Spleen (tissue), 11 donors: ENCODE measurements around the gene PKM. TPM values are rescaled to one million over a fixed set of nuclear protein-coding genes. Genes with fewer than 3 reads are reported as not detected.

Experiments
- DNase-seq: peaks from one replicate; pipeline ENCODE4 v3.0.0-alpha.2; 2020
- H3K27ac ChIP-seq, 8 donors: fragments of 200-600 bp; sonication (generic) in 7 of 8; 1 replicate in 4 of 8; 2 replicates in 4 of 8; pipeline versions ENCODE4 v1.5.0 to v1.8.0; 2016 to 2021; ENCODE audit warnings: inconsistent platforms in 4 of 8, mild to moderate bottlenecking in 4 of 8, moderate library complexity in 1 of 8
- H3K27me3 ChIP-seq, 7 donors: fragments of 200-600 bp; sonication (generic) in 6 of 7; replicated peaks in 1 of 7; 1 replicate in 4 of 7; 2 replicates in 3 of 7; pipeline versions ENCODE4 v1.5.0 to v1.8.0; 2016 to 2021; ENCODE audit warnings: inconsistent platforms in 3 of 7, mild to moderate bottlenecking in 1 of 7
- H3K36me3 ChIP-seq, 6 donors: fragments of 200-600 bp; sonication (generic) in 5 of 6; 1 replicate in 4 of 6; 2 replicates in 2 of 6; pipeline versions ENCODE4 v1.5.0 to v1.8.0; 2016 to 2021; ENCODE audit warnings: inconsistent platforms in 2 of 6
- H3K4me1 ChIP-seq, 6 donors: fragments of 200-600 bp; sonication (generic) in 5 of 6; 1 replicate in 3 of 6; 2 replicates in 3 of 6; pipeline versions ENCODE4 v1.5.0 to v1.8.0; 2016 to 2021; ENCODE audit warnings: inconsistent platforms in 3 of 6
- H3K4me3 ChIP-seq, 8 donors: fragments of 200-600 bp; sonication (generic) in 7 of 8; 1 replicate in 4 of 8; 2 replicates in 4 of 8; pipeline versions ENCODE4 v1.5.0 to v1.8.0; 2016 to 2021; ENCODE audit warnings: inconsistent platforms in 4 of 8, mild to moderate bottlenecking in 4 of 8, moderate library complexity in 2 of 8
- H3K9me3 ChIP-seq, 8 donors: fragments of 200-600 bp; sonication (generic) in 7 of 8; 1 replicate in 4 of 8; 2 replicates in 4 of 8; pipeline versions ENCODE4 v1.5.0 to v1.8.0; 2016 to 2021; ENCODE audit warnings: inconsistent platforms in 4 of 8
- POLR2A ChIP-seq, 3 donors: fragments of 450-650 bp; IDR thresholded peaks; one replicate each; pipeline ENCODE4 v1.5.1; 2017; ENCODE audit warnings: antibody characterized with exemption in 3 of 3, mild to moderate bottlenecking in 1 of 3
- POLR2AphosphoS5 ChIP-seq, 3 donors: sonication (generic); formaldehyde crosslinking; IDR thresholded peaks; one replicate each; pipeline ENCODE4 v1.5.1; 2017; ENCODE audit warnings: antibody characterized with exemption in 3 of 3
- WGBS, 5 donors: extraction: QIAGEN DNeasy Blood & Tissue Kit in 3 of 5; methylation state at CpG; one replicate each; pipeline versions ENCODE4 v1.1.5 to v1.1.7; 2013 to 2018; 5-methylcytosine and 5-hydroxymethylcytosine counted together
- intact Hi-C: fragments of 100-400 bp; cut with DNase I; formaldehyde crosslinking; loops from one replicate; pipeline ENCODE4 v1.15.0; 2023; ENCODE audit warnings: low total_unique reads
- polyA plus RNA-seq, 3 donors: library from polyadenylated mRNA; stranded (reverse); fragments of 200-250 nt; gene quantifications; one replicate each; pipeline ENCODE4 v1.2.1, GENCODE V29; 2013
- total RNA-seq, 7 donors: library from RNA; depleted of rRNA in 3 of 7; stranded (reverse); fragments of >200 nt in 3 of 7; fragmentation: NEBNext Ultra II Directional in 4 of 7; extraction: Animal tissue kit (Norgen Biotek cat#: 25700) in 4 of 7; gene quantifications; one replicate each; pipeline versions ENCODE4 v1.1.0 to v1.2.1, GENCODE V29; 2016 to 2021
- TF ChIP-seq, protein P1 (sequence below), 11 experiments: fragments of 200-600 bp in 7 of 11; fragments of 450-650 bp in 4 of 11; sonication (generic) in 4 of 11; IDR thresholded peaks in 8 of 11; conservative IDR thresholded peaks in 3 of 11; 1 replicate in 7 of 11; 2 replicates in 4 of 11; pipeline versions ENCODE4 v1.4.0 to v1.8.0; 2016 to 2021; ENCODE audit warnings: antibody characterized with exemption in 11 of 11, inconsistent platforms in 4 of 11, mild to moderate bottlenecking in 1 of 11
- donor health status: healthy with polysubstance abuse.
- donor health status: DM: no; HTN: no; CAD: no; lungs with moderate emphysema.
- donor health status: DM: no; HTN: no; CAD: no.
- donor health status: Bipolar disorder and iron deficiency.
- donor health status: healthy.
- donor health status: DM: no; HTN: no; CAD: no.
- donor health status: DM: yes; HTN: yes; CAD: no.

PKM gene
- total and polyA plus RNA-seq, 10 donors, result 156 to 543 (median 347) TPM

DNA sequence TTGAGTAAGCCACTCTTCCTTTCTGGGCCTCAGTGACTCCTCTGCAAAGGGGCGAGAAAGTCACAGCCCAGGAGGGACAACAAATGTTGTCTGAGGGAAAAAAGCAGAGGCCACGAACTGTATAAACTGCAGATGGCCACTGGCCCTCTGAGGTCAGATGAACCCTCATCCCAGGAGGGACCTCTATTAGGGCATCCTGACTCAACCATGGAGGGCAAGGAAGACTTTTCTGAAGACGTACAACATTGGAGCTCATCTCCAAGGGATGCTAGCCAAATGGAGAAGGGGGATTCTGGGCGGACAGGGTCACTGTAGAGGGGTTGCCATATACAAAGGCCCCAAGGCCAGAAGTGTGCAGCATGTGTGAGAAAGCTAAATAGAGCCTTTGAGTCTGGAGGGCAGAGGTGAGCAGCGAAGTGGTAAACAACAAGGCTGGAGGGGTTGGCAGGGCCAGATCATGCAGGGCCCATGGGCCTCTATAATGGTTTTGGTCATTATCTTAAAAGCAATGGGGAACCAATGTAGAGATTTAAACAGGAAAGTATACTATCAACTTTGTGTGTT lies 50.1 kb downstream of the PKM start:
- H3K4me1 ChIP-seq, result peaks cover 0 to 9% (median 3%) of the 10 kb centered on the region in 6 donors
- no peaks in the 10 kb centered on the region for H3K36me3 ChIP-seq
- no peak overlapping the region for H3K4me3 ChIP-seq
- intact Hi-C loops, result no loop called here
- no peaks in the 10 kb centered on the region for H3K9me3 ChIP-seq
- WGBS, 5 donors, result 86 to 94% (median 91%) methylated on average over 5 of the region's 5 CpGs
- peak; percentile 1 for DNase-seq
- H3K27me3 ChIP-seq, result peaks cover 0 to 61% (median 23%) of the 10 kb centered on the region in 7 donors
- TF ChIP-seq, protein P1, sequence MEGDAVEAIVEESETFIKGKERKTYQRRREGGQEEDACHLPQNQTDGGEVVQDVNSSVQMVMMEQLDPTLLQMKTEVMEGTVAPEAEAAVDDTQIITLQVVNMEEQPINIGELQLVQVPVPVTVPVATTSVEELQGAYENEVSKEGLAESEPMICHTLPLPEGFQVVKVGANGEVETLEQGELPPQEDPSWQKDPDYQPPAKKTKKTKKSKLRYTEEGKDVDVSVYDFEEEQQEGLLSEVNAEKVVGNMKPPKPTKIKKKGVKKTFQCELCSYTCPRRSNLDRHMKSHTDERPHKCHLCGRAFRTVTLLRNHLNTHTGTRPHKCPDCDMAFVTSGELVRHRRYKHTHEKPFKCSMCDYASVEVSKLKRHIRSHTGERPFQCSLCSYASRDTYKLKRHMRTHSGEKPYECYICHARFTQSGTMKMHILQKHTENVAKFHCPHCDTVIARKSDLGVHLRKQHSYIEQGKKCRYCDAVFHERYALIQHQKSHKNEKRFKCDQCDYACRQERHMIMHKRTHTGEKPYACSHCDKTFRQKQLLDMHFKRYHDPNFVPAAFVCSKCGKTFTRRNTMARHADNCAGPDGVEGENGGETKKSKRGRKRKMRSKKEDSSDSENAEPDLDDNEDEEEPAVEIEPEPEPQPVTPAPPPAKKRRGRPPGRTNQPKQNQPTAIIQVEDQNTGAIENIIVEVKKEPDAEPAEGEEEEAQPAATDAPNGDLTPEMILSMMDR (IDR thresholded peaks at IDR 0.05 in 8 of 11, conservative IDR thresholded peaks at IDR 0.05 in 3 of 11), result no peak
- TF ChIP-seq POLR2A (IDR thresholded peaks at IDR 0.05) (no peak), POLR2AphosphoS5 (IDR thresholded peaks at IDR 0.05) (no peak)
- no peak overlapping the region for H3K27ac ChIP-seq

DNA sequence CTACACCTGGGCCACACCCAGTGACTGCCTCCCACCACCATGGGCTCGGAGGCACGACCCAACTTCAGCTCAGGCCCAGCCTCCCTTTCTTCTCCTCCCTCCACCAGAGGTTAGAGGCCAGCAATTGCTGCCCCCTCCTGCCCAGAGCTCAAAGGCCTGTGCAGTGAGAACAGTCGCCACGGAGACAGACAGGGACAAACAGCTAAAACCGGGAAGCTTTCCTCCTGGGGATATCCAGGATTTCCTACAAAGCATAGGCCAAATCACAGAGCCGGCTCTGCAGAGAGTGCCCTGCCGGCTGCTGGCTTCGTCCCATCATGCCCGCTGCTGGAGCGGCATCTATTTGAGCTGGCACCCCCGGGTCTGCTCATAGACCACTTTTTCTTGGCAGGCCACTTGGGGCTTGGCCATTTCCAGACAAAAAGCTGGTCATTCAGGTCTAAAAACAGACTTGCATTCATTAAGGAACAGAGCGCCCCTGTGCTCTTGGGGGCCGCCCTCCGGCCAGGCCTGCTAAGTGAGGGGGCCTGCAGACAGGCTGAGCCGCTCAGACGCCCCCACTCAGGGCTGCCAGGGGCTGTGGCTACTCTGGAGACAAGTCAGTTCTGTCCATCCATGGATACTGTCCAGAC lies 50.9 kb downstream of the PKM start:
- Histone ChIP-seq H3K36me3 (no peaks in the 10 kb centered on the region), H3K27me3 (peaks cover 0 to 53% (median 20%) of the 10 kb centered on the region in 7 donors), H3K4me1 (peaks cover 0 to 9% (median 3%) of the 10 kb centered on the region in 6 donors), H3K9me3 (no peaks in the 10 kb centered on the region), H3K4me3 (no peak overlapping the region), H3K27ac (no peak overlapping the region)
- WGBS, 5 donors, result 73 to 79% (median 77%) methylated on average over 11 to 16 of the region's 16 CpGs
- DNase-seq, result peak; percentile 47
- intact Hi-C loops, result no loop called here
- TF ChIP-seq POLR2A (IDR thresholded peaks at IDR 0.05) (no peak), POLR2AphosphoS5 (IDR thresholded peaks at IDR 0.05) (no peak)
- TF ChIP-seq, protein P1 (IDR thresholded peaks at IDR 0.05 in 8 of 11, conservative IDR thresholded peaks at IDR 0.05 in 3 of 11), result no peak

DNA sequence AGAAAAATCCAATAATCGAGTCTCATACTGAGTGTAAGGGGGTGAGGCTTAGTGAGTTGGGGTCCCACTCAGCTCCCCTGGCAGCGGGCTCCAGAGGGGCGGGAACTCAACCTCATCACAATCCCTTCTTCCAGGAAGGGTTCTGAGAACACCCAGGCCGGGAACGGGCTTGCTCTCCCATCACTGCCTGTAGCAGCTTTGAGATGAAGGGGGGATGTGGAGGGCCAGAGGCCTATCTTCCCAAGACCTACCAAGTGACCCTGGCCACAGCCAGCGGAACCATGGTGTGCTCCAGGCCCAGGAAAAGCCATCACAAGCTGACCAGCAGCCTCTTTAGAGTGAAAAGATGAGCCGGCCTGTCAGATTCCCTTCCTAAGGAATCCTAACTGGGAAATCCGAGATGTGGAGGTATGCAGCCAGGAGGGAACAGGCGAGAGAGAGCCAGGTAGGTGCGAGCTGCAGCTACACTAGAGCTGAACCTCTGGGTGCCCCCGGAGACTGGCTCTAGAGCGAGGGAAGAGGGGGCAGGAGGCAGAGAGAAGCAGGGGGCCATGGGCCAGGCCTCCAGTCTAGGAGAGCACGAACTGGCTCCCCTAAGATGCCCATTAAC lies 51.9 kb downstream of the PKM start:
- Histone ChIP-seq H3K27ac (no peak overlapping the region), H3K4me3 (no peak overlapping the region), H3K4me1 (peaks cover 0 to 4% (median under 1%) of the 10 kb centered on the region in 6 donors), H3K36me3 (no peaks in the 10 kb centered on the region), H3K9me3 (no peaks in the 10 kb centered on the region), H3K27me3 (peaks cover 0 to 43% (median 10%) of the 10 kb centered on the region in 7 donors)
- DNase-seq, result peak; percentile 49
- intact Hi-C loops, result no loop called here
- TF ChIP-seq POLR2AphosphoS5 (IDR thresholded peaks at IDR 0.05) (no peak), POLR2A (IDR thresholded peaks at IDR 0.05) (no peak)
- TF ChIP-seq, protein P1 (IDR thresholded peaks at IDR 0.05 in 8 of 11, conservative IDR thresholded peaks at IDR 0.05 in 3 of 11), result no peak
- WGBS, 5 donors, result 89 to 91% (median 90%) methylated on average over 11 to 13 of the region's 13 CpGs

DNA sequence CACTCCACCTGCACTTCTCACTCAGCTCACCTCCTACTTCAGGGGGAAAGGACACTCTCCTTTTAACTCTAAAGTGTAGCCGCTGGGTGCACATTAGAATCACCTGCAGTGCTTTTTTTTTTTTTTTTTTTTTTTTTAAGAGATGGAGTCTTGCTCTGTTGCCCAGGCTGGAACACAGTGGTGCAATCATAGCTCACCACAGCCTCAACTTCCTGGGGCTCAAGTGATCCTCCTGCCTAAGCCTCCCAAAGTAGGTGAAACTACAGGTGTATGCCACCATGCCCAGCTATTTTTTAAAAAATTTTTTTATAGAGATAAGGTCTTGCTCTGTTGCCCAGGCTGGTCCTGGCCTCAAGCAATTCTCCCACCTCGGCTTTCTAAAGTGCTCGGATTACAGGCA lies 54.2 kb downstream of the PKM start:
- WGBS, 5 donors, result 89 to 96% (median 91%) methylated on average over 3 of the region's 3 CpGs
- no peak for TF ChIP-seq POLR2AphosphoS5 (IDR thresholded peaks at IDR 0.05)
- TF ChIP-seq, protein P1 (IDR thresholded peaks at IDR 0.05 in 8 of 11, conservative IDR thresholded peaks at IDR 0.05 in 3 of 11), result no peak
- no peak for TF ChIP-seq POLR2A (IDR thresholded peaks at IDR 0.05)
- Histone ChIP-seq H3K27ac (no peak overlapping the region), H3K36me3 (no peaks in the 10 kb centered on the region), H3K4me3 (no peak overlapping the region), H3K9me3 (no peaks in the 10 kb centered on the region), H3K4me1 (no peaks in the 10 kb centered on the region), H3K27me3 (peaks cover 0 to 25% (median 0%) of the 10 kb centered on the region in 7 donors)
- intact Hi-C loops, result no loop called here
- no peak for DNase-seq
